SK-N-SH (cell line): ENCODE measurements around the gene CACFD1. TPM values are rescaled to one million over a fixed set of nuclear protein-coding genes. Genes with fewer than 3 reads are reported as not detected.

Source experiments
- CTCF ChIA-PET: fragments of 300-600, 350-600 bp; formaldehyde crosslinking; extraction: SDS; loops from one replicate; lab custom pipeline; 2021; lab: Yijun Ruan, JAX
- POLR2A ChIA-PET: fragments of 350-600 bp; sonication (Branson Sonifier 250); formaldehyde crosslinking; extraction: SDS; loops from one replicate; lab custom pipeline; 2020; ENCODE audit warnings: antibody characterized with exemption, inconsistent platforms; lab: Yijun Ruan, JAX
- DNase-seq: peaks from one replicate; pipeline ENCODE4 v3.0.0; 2012
- H2AFZ ChIP-seq: fragments of 200-600 bp; sonication (generic); 2 replicates; pipeline ENCODE4 v1.8.1; 2016; ENCODE audit warnings: antibody characterized with exemption, mild to moderate bottlenecking, low read depth
- H3F3A ChIP-seq: fragments of 200-600 bp; sonication (generic); replicated peaks from 2 replicates; pipeline ENCODE3; 2016; ENCODE audit warnings: antibody characterized with exemption, mild to moderate bottlenecking; ENCODE audit not compliant: insufficient read depth
- H3K27ac ChIP-seq, 2 experiments: fragments of 200-500 bp in 1 of 2; fragments of 200-600 bp in 1 of 2; sonication (Bioruptor generic) in 1 of 2; sonication (generic), shearing (Covaris generic) in 1 of 2; 2 replicates each; pipeline versions ENCODE4 v1.5.1 to v1.6.1; 2014 to 2016; ENCODE audit warnings: low read depth in 2 of 2, inconsistent platforms in 1 of 2, low read length in 1 of 2, mild to moderate bottlenecking in 1 of 2, mixed read lengths in 1 of 2
- H3K27me3 ChIP-seq: fragments of 200-600 bp; sonication (generic), shearing (Covaris generic); 2 replicates; pipeline ENCODE4 v1.6.1; 2016; ENCODE audit warnings: mixed run types; ENCODE audit not compliant: insufficient read depth
- H3K36me3 ChIP-seq, 2 experiments: fragments of 200-500 bp in 1 of 2; fragments of 200-600 bp in 1 of 2; sonication (Bioruptor generic) in 1 of 2; sonication (generic) in 1 of 2; replicated peaks in 1 of 2; 2 replicates each; pipeline versions ENCODE3 to v1.5.1; 2014 to 2016; ENCODE audit warnings: low read length in 1 of 2, mild to moderate bottlenecking in 1 of 2; ENCODE audit not compliant: insufficient read depth in 2 of 2, control insufficient read depth in 1 of 2
- H3K4me1 ChIP-seq, 2 experiments: fragments of 200-500 bp in 1 of 2; fragments of 200-600 bp in 1 of 2; sonication (Bioruptor generic) in 1 of 2; sonication (generic), shearing (Covaris generic) in 1 of 2; 2 replicates each; pipeline versions ENCODE4 v1.5.1 to v1.6.1; 2014 to 2016; ENCODE audit warnings: low read depth in 1 of 2, low read length in 1 of 2, mixed run types in 1 of 2; ENCODE audit not compliant: insufficient read depth in 2 of 2, control insufficient read depth in 1 of 2
- H3K4me2 ChIP-seq: fragments of 200-600 bp; sonication (generic), shearing (Covaris generic); 2 replicates; pipeline ENCODE4 v1.6.1; 2017; ENCODE audit warnings: mixed run types
- H3K4me3 ChIP-seq, 2 experiments: fragments of 200-500 bp in 1 of 2; fragments of 200-600 bp in 1 of 2; sonication (Bioruptor generic) in 1 of 2; sonication (generic), shearing (Covaris generic) in 1 of 2; 2 replicates each; pipeline versions ENCODE4 v1.5.1 to v1.8.1; 2014 to 2016; ENCODE audit warnings: low read depth in 2 of 2, inconsistent platforms in 1 of 2, low read length in 1 of 2, mild to moderate bottlenecking in 1 of 2, mixed read lengths in 1 of 2, moderate library complexity in 1 of 2
- H3K79me2 ChIP-seq: fragments of 200-600 bp; sonication (generic); 2 replicates; pipeline ENCODE4 v1.8.1; 2017; ENCODE audit warnings: mild to moderate bottlenecking; ENCODE audit not compliant: insufficient read depth
- H3K9ac ChIP-seq: fragments of 200-600 bp; sonication (generic); 2 replicates; pipeline ENCODE4 v1.6.1; 2017; ENCODE audit warnings: mixed run types
- H3K9me2 ChIP-seq: fragments of 200-600 bp; sonication (generic); 2 replicates; pipeline ENCODE4 v1.6.1; 2017; ENCODE audit warnings: mixed run types
- H3K9me3 ChIP-seq: fragments of 200-600 bp; sonication (generic); 2 replicates; pipeline ENCODE4 v1.6.1; 2017; ENCODE audit warnings: mixed run types, mild to moderate bottlenecking, moderate library complexity
- H4K20me1 ChIP-seq: fragments of 200-600 bp; sonication (generic); 2 replicates; pipeline ENCODE4 v1.6.1; 2017; ENCODE audit warnings: mild to moderate bottlenecking, mixed run types; ENCODE audit not compliant: insufficient read depth
- EP300 ChIP-seq, 2 experiments: IDR thresholded peaks; 2 replicates each; pipeline versions ENCODE4 v1.4.0 to v1.6.1; 2012; ENCODE audit warnings: borderline replicate concordance in 1 of 2, low read depth in 1 of 2, low read length in 1 of 2
- EZH2phosphoT487 ChIP-seq: fragments of 200-600 bp; sonication (generic); IDR thresholded peaks from 2 replicates; pipeline ENCODE4 v1.6.1; 2017; ENCODE audit warnings: low read depth, mixed run types, mild to moderate bottlenecking, antibody characterized with exemption, moderate library complexity, borderline replicate concordance
- FOXJ3 ChIP-seq: sonication (generic); formaldehyde crosslinking; IDR thresholded peaks from 2 replicates; pipeline ENCODE4 v1.5.1; 2020; ENCODE audit warnings: mild to moderate bottlenecking, missing genetic modification reagents
- GABPA ChIP-seq: IDR thresholded peaks from 2 replicates; pipeline ENCODE4 v1.4.0; 2012; ENCODE audit warnings: low read depth, mild to moderate bottlenecking
- JUND ChIP-seq: IDR thresholded peaks from 2 replicates; pipeline ENCODE4 v1.4.0; 2012
- MEF2A ChIP-seq: IDR thresholded peaks from 2 replicates; pipeline ENCODE4 v1.4.0; 2012; ENCODE audit warnings: low read depth, borderline replicate concordance
- NRF1 ChIP-seq: IDR thresholded peaks from 2 replicates; pipeline ENCODE4 v1.6.1; 2012; ENCODE audit warnings: low read depth, mild to moderate bottlenecking, low read length
- POLR2AphosphoS5 ChIP-seq: IDR thresholded peaks from 2 replicates; pipeline ENCODE4 v1.6.1; 2012; ENCODE audit warnings: low read depth, low read length
- RCOR1 ChIP-seq: fragments of 150-350 bp; IDR thresholded peaks from 2 replicates; pipeline ENCODE4 v1.6.1; 2017; ENCODE audit warnings: antibody characterized with exemption, low read length
- WGBS: methylation state at CpG from one replicate; pipeline ENCODE4 v1.1.6; 2017; ENCODE audit warnings: low lambda C conversion rate; 5-methylcytosine and 5-hydroxymethylcytosine counted together
- polyA plus RNA-seq, 3 experiments: library from polyadenylated mRNA; depleted of rRNA; stranded (reverse); fragments of >200 nt; gene quantifications; 2 replicates each; pipeline ENCODE4 v1.2.3, GENCODE V29; 2012
- TF ChIP-seq, protein P1 (sequence below): fragments of 150-350 bp; IDR thresholded peaks from 2 replicates; pipeline ENCODE4 v1.6.1; 2017; ENCODE audit warnings: antibody characterized with exemption, low read length, low read depth, borderline replicate concordance
- TF ChIP-seq, protein P2 (sequence below): IDR thresholded peaks from 2 replicates; pipeline ENCODE4; 2012

CACFD1 gene
- polyA plus RNA-seq, 1 of the 3 experiments (the other 2 are of a cell fraction) = 16.8 TPM

DNA sequence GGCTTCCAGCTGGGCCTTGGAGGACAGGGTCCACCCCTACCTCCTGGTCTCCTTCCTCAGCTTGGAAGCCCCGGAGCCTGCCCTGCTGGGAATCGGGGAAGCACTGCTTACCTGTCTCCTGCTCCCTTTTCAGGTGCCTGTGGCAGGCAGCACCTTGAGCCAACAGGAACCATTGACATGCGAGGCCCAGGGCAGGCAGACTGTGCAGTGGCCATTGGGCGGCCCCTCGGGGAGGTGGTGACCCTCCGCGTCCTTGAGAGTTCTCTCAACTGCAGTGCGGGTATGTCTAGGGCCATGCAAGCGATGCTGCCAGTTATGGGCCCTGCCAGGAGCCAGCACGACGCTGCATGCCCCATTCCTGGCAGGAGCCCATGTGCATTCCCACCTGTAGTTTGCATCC lies 3.8 kb upstream of the CACFD1 start (continued):
- TF ChIP-seq, protein P1, sequence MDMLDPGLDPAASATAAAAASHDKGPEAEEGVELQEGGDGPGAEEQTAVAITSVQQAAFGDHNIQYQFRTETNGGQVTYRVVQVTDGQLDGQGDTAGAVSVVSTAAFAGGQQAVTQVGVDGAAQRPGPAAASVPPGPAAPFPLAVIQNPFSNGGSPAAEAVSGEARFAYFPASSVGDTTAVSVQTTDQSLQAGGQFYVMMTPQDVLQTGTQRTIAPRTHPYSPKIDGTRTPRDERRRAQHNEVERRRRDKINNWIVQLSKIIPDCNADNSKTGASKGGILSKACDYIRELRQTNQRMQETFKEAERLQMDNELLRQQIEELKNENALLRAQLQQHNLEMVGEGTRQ = no peak
- TF ChIP-seq EZH2phosphoT487 (no peak), FOXJ3 (no peak), MEF2A (no peak), RCOR1 (no peak), GABPA (no peak)

DNA sequence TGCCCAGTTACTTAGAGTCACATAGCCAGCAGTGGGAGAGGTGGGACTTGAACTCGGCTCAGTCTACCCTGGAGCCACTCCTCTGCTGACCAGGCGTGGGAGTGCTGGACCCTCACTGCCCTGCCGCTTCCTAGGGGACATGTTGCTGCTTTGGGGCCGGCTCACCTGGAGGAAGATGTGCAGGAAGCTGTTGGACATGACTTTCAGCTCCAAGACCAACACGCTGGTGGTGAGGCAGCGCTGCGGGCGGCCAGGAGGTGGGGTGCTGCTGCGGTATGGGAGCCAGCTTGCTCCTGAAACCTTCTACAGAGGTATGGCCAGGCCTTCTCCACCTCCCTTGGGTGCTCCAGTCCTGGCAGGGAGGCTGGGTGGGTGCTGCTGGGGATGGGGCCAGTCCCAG lies 3.4 kb upstream of the CACFD1 start:
- Histone ChIP-seq H3K4me3 (no peak overlapping the region), H3K9me3 (no peaks in the 10 kb centered on the region), H3K4me1 (peaks cover 0 to 21% of the 10 kb centered on the region in 2 experiments; a peak in 1 of 4 replicates), H3K27me3 (no peaks in the 10 kb centered on the region), H3K9ac (no peak overlapping the region), H3K36me3 (no peaks in the 10 kb centered on the region), H2AFZ (no peak overlapping the region), H3K9me2 (no peaks in the 10 kb centered on the region), H3F3A (peaks cover 2% of the 10 kb centered on the region), H3K79me2 (no peaks in the 10 kb centered on the region), H3K27ac (no peak overlapping the region), H3K4me2 (no peak overlapping the region), H4K20me1 (no peaks in the 10 kb centered on the region)
- TF ChIP-seq FOXJ3 (no peak), JUND (no peak), EP300 (IDR thresholded peaks at IDR 0.05; ENCODE audit: borderline replicate concordance in 1 of 2, low read depth in 1 of 2, low read length in 1 of 2) (no peak), NRF1 (no peak)
- DNase-seq = no peak
- CTCF ChIA-PET = interaction anchor here (1.7 kb wide), 1 partner anchor 9 kb away, joined by 5 read pairs; no protein-coding TSS in a partner anchor
- POLR2A ChIA-PET = no interaction called here
- WGBS = 90% methylated on average over 6 of the region's 9 CpGs

DNA sequence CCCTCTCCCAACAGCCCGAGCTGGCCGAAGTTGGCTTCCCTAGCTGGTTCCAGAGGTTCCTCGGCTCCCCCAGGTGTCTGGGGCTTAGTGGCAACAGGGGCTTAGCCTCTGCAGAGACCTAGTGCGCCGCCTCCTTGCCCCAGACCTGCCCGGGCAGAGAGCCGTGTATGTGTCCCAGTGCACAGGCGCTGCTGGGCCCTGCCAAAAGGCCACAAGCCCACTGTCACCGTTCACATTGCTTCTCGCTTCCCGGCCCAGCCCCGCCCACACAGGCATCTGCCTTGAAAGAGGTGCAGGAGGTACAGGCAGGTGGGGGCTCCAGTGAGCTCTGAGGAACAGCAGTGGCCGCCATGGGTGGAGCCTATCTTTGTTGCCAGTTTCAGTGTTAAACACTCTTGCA lies 2.5 kb upstream of the CACFD1 start:
- Histone ChIP-seq H3K4me1 (peaks cover 0 to 28% of the 10 kb centered on the region in 2 experiments; a peak in 1 of 4 replicates), H3K79me2 (no peaks in the 10 kb centered on the region), H3K27me3 (no peaks in the 10 kb centered on the region), H3F3A (peaks cover 2% of the 10 kb centered on the region), H3K36me3 (no peaks in the 10 kb centered on the region), H3K9ac (no peak overlapping the region), H3K4me3 (no peak overlapping the region), H3K4me2 (no peak overlapping the region), H3K27ac (no peak overlapping the region), H4K20me1 (no peaks in the 10 kb centered on the region), H3K9me3 (no peaks in the 10 kb centered on the region), H3K9me2 (no peaks in the 10 kb centered on the region), H2AFZ (no peak overlapping the region)
- 91% methylated on average over 6 of the region's 13 CpGs for WGBS
- POLR2A ChIA-PET = no interaction called here
- CTCF ChIA-PET = interaction anchor here (1.4 to 1.7 kb wide), 2 partner anchors 7 to 10 kb away, joined by 4 to 5 read pairs; no protein-coding TSS in a partner anchor
- DNase-seq = no peak
- no peak for TF ChIP-seq POLR2AphosphoS5
- TF ChIP-seq EP300 (IDR thresholded peaks at IDR 0.05; ENCODE audit: borderline replicate concordance in 1 of 2, low read depth in 1 of 2, low read length in 1 of 2) = no peak
- TF ChIP-seq, protein P2, sequence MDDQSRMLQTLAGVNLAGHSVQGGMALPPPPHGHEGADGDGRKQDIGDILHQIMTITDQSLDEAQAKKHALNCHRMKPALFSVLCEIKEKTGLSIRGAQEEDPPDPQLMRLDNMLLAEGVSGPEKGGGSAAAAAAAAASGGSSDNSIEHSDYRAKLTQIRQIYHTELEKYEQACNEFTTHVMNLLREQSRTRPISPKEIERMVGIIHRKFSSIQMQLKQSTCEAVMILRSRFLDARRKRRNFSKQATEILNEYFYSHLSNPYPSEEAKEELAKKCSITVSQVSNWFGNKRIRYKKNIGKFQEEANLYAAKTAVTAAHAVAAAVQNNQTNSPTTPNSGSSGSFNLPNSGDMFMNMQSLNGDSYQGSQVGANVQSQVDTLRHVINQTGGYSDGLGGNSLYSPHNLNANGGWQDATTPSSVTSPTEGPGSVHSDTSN = no peak
- no peak for TF ChIP-seq GABPA
- TF ChIP-seq, protein P1 = no peak
